Liver (tissue), 9 donors: ENCODE results near the gene RAD50. TPM values are rescaled to one million over a fixed set of nuclear protein-coding genes. Genes with fewer than 3 reads are reported as not detected.
"Not testable (repeated sequence)": the region's sequence is repeated elsewhere in the genome, so short reads cannot be mapped to it uniquely, and the experiment has no call there.

Experiments used
- DNase-seq: peaks from one replicate; pipeline ENCODE4 v3.0.0-alpha.2; 2017; ENCODE audit warnings: low spot score
- H3K27ac ChIP-seq, 2 donors: one replicate each; pipeline ENCODE4 v1.7.0; 2013; ENCODE audit warnings: inconsistent platforms in 2 of 2, low read length in 2 of 2, control low read depth in 1 of 2, low read depth in 1 of 2, mild to moderate bottlenecking in 1 of 2
- H3K27me3 ChIP-seq, 4 donors: one replicate each; pipeline versions ENCODE4 v1.6.1 to v1.7.0; 2013; ENCODE audit warnings: low read length in 3 of 4, inconsistent platforms in 1 of 4, mild to moderate bottlenecking in 1 of 4, moderate library complexity in 1 of 4; ENCODE audit not compliant: control insufficient read depth in 4 of 4, insufficient read depth in 4 of 4
- H3K36me3 ChIP-seq, 4 donors: one replicate each; pipeline versions ENCODE4 v1.6.1 to v1.7.0; 2013; ENCODE audit warnings: low read length in 3 of 4, mild to moderate bottlenecking in 3 of 4, low read depth in 1 of 4, moderate library complexity in 1 of 4; ENCODE audit not compliant: control insufficient read depth in 4 of 4, insufficient read depth in 3 of 4
- H3K4me1 ChIP-seq, 4 donors: one replicate each; pipeline versions ENCODE4 v1.6.1 to v1.7.0; 2013; ENCODE audit warnings: low read length in 3 of 4, mild to moderate bottlenecking in 3 of 4, moderate library complexity in 1 of 4; ENCODE audit not compliant: control insufficient read depth in 4 of 4, insufficient read depth in 4 of 4
- H3K4me3 ChIP-seq, 3 donors: one replicate each; pipeline versions ENCODE4 v1.6.1 to v1.7.0; 2013; ENCODE audit warnings: low read length in 3 of 3, control low read depth in 1 of 3, low read depth in 1 of 3, mild to moderate bottlenecking in 1 of 3
- H3K9ac ChIP-seq, 2 donors: one replicate each; pipeline ENCODE4 v1.7.0; 2013; ENCODE audit warnings: low read length in 2 of 2, mild to moderate bottlenecking in 2 of 2, moderate library complexity in 2 of 2, control low read depth in 1 of 2, low read depth in 1 of 2
- H3K9me3 ChIP-seq, 4 donors: one replicate each; pipeline versions ENCODE4 v1.6.1 to v1.7.0; 2013; ENCODE audit warnings: low read length in 3 of 4; ENCODE audit not compliant: control insufficient read depth in 4 of 4
- CTCF ChIP-seq: fragments of 150-350 bp; IDR thresholded peaks from 2 replicates; pipeline ENCODE4 v1.5.1; 2017; ENCODE audit warnings: improper control_type of control experiment, low read depth, low read length; ENCODE audit not compliant: missing input control
- FOXA1 ChIP-seq: IDR thresholded peaks from 2 replicates; pipeline ENCODE4 v1.6.1; 2016; ENCODE audit warnings: antibody characterized with exemption
- FOXA2 ChIP-seq: IDR thresholded peaks from 2 replicates; pipeline ENCODE4 v1.6.1; 2016; ENCODE audit warnings: antibody characterized with exemption
- GABPA ChIP-seq, 2 donors: IDR thresholded peaks in 1 of 2; conservative IDR thresholded peaks in 1 of 2; 2 replicates each; pipeline ENCODE4 v1.6.1; 2016; ENCODE audit warnings: antibody characterized with exemption in 2 of 2, mild to moderate bottlenecking in 1 of 2, moderate library complexity in 1 of 2
- HNF4A ChIP-seq, 2 donors: conservative IDR thresholded peaks; 2 replicates each; pipeline ENCODE4 v1.6.1; 2016; ENCODE audit warnings: antibody characterized with exemption in 2 of 2, mild to moderate bottlenecking in 2 of 2
- HNF4G ChIP-seq: IDR thresholded peaks from 2 replicates; pipeline ENCODE4 v1.6.1; 2016; ENCODE audit warnings: antibody characterized with exemption
- JUND ChIP-seq, 2 donors: IDR thresholded peaks; 2 replicates each; pipeline ENCODE4 v1.6.1; 2016; ENCODE audit warnings: antibody characterized with exemption in 2 of 2
- MAX ChIP-seq: IDR thresholded peaks from 2 replicates; pipeline ENCODE4 v1.6.1; 2016; ENCODE audit warnings: antibody characterized with exemption
- NR2F2 ChIP-seq: IDR thresholded peaks from 2 replicates; pipeline ENCODE4 v1.6.1; 2016; ENCODE audit warnings: antibody characterized with exemption
- REST ChIP-seq: IDR thresholded peaks from 2 replicates; pipeline ENCODE4 v1.6.1; 2016; ENCODE audit warnings: antibody characterized with exemption, mild to moderate bottlenecking
- RXRA ChIP-seq, 2 donors: IDR thresholded peaks; 2 replicates each; pipeline ENCODE4 v1.6.1; 2017 to 2018; ENCODE audit warnings: antibody characterized with exemption in 2 of 2, mild to moderate bottlenecking in 1 of 2
- SP1 ChIP-seq: IDR thresholded peaks from 2 replicates; pipeline ENCODE4 v1.6.1; 2018; ENCODE audit warnings: antibody characterized with exemption, mild to moderate bottlenecking
- TAF1 ChIP-seq: conservative IDR thresholded peaks from 2 replicates; pipeline ENCODE4 v1.6.1; 2016; ENCODE audit warnings: antibody characterized with exemption, mild to moderate bottlenecking
- YY1 ChIP-seq: IDR thresholded peaks from 2 replicates; pipeline ENCODE4 v1.6.1; 2016; ENCODE audit warnings: antibody characterized with exemption, mild to moderate bottlenecking
- WGBS: extraction: QIAGEN DNeasy Blood & Tissue Kit; methylation state at CpG from one replicate; pipeline ENCODE4 v1.1.7; 2013; 5-methylcytosine and 5-hydroxymethylcytosine counted together
- polyA plus RNA-seq, 2 donors: library from polyadenylated mRNA; stranded (reverse) in 1 of 2; unstranded in 1 of 2; fragments of 200-250 nt in 1 of 2; fragments of >200 nt in 1 of 2; fragmentation: Nextera tagmentation in 1 of 2; extraction: Ambion mirVana in 1 of 2; gene quantifications; one replicate each; pipeline versions ENCODE4 v1.2.1 to v1.2.3, GENCODE V29; 2013 to 2015
- total RNA-seq, 2 donors: library from RNA; depleted of rRNA; stranded (reverse); fragments of >200 nt; gene quantifications; one replicate each; pipeline ENCODE4 v1.2.3, GENCODE V29; 2014
- donor health status: healthy.
- donor health status: healthy.
- donor health status: healthy.
- donor health status: healthy.
- donor health status: healthy.

The RAD50 gene
- total and polyA plus RNA-seq, 4 donors, result 6.1 to 18.7 (median 14.9) TPM

GRCh38 chr5:132629230-132629944, 72.6 kb downstream of the RAD50 start:
- H3K4me1 ChIP-seq, result no peaks in the 10 kb centered on the region
- peaks cover 2 to 17% (median 7%) of the 10 kb centered on the region in 4 donors for H3K36me3 ChIP-seq
- H3K27ac ChIP-seq, result no peak overlapping the region
- WGBS, result 94% methylated on average over 5 of the region's 5 CpGs
- H3K9me3 ChIP-seq, result no peaks in the 10 kb centered on the region
- no peaks in the 10 kb centered on the region for H3K27me3 ChIP-seq
- no peak overlapping the region for H3K4me3 ChIP-seq
- no peak for DNase-seq
- H3K9ac ChIP-seq, result no peak overlapping the region
- TF ChIP-seq REST (no peak), FOXA1 (no peak), FOXA2 (no peak), HNF4G (no peak), NR2F2 (no peak), MAX (no peak), CTCF (no peak), JUND (IDR thresholded peaks at IDR 0.05) (no peak), HNF4A (conservative IDR thresholded peaks at IDR 0.05) (no peak), SP1 (no peak), RXRA (IDR thresholded peaks at IDR 0.05) (no peak), YY1 (no peak), GABPA (IDR thresholded peaks at IDR 0.05 in 1 of 2, conservative IDR thresholded peaks at IDR 0.05 in 1 of 2) (no peak), TAF1 (no peak)

GRCh38 chr5:132633587-132633986, 76.8 kb downstream of the RAD50 start:
- not testable (repeated sequence) for H3K27ac ChIP-seq, H3K4me3 ChIP-seq, H3K4me1 ChIP-seq, H3K9me3 ChIP-seq, H3K9ac ChIP-seq, H3K27me3 ChIP-seq, DNase-seq
- WGBS, result 97% methylated on average over 4 of the region's 4 CpGs
- peaks cover 4 to 33% (median 14%) of the 10 kb centered on the region in 4 donors for H3K36me3 ChIP-seq
